Activated T-cell treated with anti-CD3 and anti-CD28 coated beads for 4 hours (primary cell): ENCODE results near the gene CD93.

Experiments
- DNase-seq: peaks from one replicate; pipeline ENCODE4 v3.0.0-alpha.2; 2020

The CD93 gene

DNA sequence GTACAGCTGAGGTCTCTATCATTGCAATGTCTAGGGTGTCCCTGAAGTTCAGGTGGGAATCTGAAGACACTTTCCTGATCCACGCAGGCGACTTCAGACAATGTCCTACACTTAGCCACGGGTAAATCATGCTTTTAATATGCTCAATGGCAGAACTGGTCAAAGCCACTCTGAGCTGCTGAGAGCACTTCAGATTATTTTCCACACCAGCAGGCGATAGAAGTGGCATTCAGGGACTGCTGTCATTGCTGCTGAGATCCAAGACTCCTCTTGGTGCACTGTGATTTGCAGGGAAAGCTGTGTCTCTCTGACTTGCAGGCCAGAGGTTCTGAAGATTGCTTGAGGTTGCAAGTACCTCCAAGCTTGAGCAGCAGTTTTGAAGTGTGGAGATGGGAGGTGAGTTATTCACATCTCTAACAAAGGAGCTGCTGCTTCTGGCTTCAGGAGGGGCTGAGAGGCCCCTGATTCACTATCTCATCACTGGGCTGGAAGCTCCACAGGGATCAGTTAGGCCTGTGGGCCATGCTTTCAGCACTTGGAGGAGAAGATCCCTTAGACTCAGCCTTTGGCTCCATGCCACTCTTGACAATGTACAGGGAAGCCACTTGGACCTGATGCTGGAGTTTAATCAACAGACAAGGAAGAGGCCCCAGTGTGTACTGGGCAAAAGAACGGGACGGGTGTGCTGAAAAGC lies 53.9 kb downstream of the CD93 start:
- DNase-seq = no peak

DNA sequence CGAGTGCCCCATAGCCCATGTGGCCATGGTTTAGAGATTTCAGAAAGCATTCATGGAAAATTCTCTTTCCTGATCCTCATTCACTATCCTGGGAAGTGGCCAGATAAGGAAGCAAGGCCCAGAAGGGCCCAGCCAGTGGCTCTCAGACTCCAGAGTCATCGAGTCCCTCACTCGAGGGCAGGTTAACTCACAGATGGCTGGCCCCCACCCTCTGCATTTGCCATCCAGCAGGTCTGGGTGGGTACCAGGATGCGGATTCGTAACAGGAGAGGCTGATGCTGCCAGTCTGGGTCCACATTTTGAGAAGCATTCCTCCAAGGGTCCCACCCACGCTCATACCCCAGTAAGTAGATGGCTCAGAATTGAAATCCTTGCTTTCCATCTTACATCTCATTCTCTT lies 54.8 kb downstream of the CD93 start:
- DNase-seq = no peak
